Measurements from ENCODE around the gene PIGW.

The PIGW gene

DNA sequence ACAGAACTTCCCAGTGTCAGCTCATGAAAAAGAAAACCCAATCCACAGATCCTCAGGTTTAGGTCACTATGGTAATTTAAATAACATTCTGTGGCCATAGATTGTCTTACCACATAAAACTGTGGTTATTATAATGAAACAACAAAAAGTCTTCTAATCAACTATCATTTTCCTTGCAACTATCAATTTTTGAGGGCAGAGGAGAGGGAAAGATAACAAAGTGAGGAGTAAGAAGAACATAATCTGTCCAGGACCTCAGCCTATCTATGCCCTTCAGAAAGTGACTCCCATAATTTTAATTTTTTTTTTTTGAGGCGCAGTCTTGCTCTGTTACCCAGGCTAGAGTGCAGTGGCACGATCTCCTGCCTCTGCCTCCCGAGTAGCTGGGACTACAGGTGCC is 5.9 kb downstream of the PIGW start:
- H3K9me3 ChIP-seq = no peaks in the 10 kb centered on the region
- H3K36me3 ChIP-seq = no peaks in the 10 kb centered on the region
- TF ChIP-seq, protein P1, sequence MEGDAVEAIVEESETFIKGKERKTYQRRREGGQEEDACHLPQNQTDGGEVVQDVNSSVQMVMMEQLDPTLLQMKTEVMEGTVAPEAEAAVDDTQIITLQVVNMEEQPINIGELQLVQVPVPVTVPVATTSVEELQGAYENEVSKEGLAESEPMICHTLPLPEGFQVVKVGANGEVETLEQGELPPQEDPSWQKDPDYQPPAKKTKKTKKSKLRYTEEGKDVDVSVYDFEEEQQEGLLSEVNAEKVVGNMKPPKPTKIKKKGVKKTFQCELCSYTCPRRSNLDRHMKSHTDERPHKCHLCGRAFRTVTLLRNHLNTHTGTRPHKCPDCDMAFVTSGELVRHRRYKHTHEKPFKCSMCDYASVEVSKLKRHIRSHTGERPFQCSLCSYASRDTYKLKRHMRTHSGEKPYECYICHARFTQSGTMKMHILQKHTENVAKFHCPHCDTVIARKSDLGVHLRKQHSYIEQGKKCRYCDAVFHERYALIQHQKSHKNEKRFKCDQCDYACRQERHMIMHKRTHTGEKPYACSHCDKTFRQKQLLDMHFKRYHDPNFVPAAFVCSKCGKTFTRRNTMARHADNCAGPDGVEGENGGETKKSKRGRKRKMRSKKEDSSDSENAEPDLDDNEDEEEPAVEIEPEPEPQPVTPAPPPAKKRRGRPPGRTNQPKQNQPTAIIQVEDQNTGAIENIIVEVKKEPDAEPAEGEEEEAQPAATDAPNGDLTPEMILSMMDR (IDR thresholded peaks at IDR 0.05) = no peak
- H3K27me3 ChIP-seq = no peaks in the 10 kb centered on the region
- no peak overlapping the region for H3K4me3 ChIP-seq (ENCODE audit: low read depth in 1 of 2, low read length in 1 of 2)
- H3K4me1 ChIP-seq (ENCODE audit: control insufficient read depth in 1 of 2, insufficient read depth in 1 of 2, low read depth in 1 of 2, low read length in 1 of 2) = peaks cover 17 to 22% of the 10 kb centered on the region in 2 experiments
- no peak overlapping the region for H3K27ac ChIP-seq

DNA sequence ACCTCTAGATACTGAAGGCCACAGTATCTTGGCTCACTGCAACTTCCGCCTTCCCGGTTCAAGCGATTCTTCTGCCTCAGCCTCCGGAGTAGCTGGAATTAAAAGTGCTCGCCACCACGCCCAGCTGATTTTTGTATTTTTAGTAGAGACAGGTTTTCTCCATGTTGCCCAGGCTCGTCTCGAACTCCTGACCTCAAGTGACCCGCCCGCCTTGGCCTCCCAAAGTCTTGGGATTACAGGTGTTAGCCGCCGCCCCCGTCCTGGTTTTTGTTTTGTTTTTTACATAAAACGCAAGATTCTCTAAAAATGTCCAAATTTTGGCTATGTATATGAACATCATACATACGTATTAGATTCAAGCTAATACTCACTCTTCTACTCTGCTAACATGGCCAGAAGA is 8.0 kb downstream of the PIGW start:
- Histone ChIP-seq H3K27ac (peak overlapping the region; percentile 100), H3K9me3 (no peaks in the 10 kb centered on the region), H3K4me3 (ENCODE audit: low read depth in 1 of 2, low read length in 1 of 2) (no peak overlapping the region), H3K4me1 (ENCODE audit: control insufficient read depth in 1 of 2, insufficient read depth in 1 of 2, low read depth in 1 of 2, low read length in 1 of 2) (peaks cover 33 to 38% of the 10 kb centered on the region in 2 experiments), H3K27me3 (no peaks in the 10 kb centered on the region), H3K36me3 (peaks cover 3% of the 10 kb centered on the region)
- TF ChIP-seq, protein P1 (IDR thresholded peaks at IDR 0.05) = no peak

DNA sequence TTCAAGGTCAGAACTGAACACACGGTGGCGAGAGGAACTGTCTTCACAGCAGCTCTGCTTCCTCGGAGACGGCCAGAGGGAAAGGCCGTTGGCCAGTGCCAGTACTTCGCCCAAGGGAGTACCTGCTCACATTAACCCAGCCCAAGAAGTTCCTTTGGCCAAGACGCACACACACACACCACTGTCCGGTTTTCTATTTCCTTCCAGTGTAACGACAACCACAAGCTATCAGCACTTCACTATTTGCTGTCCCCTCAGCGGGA is 9.2 kb downstream of the PIGW start:
- TF ChIP-seq, protein P1 (IDR thresholded peaks at IDR 0.05) = no peak
- Histone ChIP-seq H3K36me3 (peaks cover 3% of the 10 kb centered on the region), H3K4me3 (ENCODE audit: low read depth in 1 of 2, low read length in 1 of 2) (peak overlapping the region; percentile 93 to 99), H3K4me1 (ENCODE audit: control insufficient read depth in 1 of 2, insufficient read depth in 1 of 2, low read depth in 1 of 2, low read length in 1 of 2) (peaks cover 45 to 50% of the 10 kb centered on the region in 2 experiments), H3K27me3 (no peaks in the 10 kb centered on the region), H3K27ac (peak overlapping the region; percentile 100), H3K9me3 (no peaks in the 10 kb centered on the region)

DNA sequence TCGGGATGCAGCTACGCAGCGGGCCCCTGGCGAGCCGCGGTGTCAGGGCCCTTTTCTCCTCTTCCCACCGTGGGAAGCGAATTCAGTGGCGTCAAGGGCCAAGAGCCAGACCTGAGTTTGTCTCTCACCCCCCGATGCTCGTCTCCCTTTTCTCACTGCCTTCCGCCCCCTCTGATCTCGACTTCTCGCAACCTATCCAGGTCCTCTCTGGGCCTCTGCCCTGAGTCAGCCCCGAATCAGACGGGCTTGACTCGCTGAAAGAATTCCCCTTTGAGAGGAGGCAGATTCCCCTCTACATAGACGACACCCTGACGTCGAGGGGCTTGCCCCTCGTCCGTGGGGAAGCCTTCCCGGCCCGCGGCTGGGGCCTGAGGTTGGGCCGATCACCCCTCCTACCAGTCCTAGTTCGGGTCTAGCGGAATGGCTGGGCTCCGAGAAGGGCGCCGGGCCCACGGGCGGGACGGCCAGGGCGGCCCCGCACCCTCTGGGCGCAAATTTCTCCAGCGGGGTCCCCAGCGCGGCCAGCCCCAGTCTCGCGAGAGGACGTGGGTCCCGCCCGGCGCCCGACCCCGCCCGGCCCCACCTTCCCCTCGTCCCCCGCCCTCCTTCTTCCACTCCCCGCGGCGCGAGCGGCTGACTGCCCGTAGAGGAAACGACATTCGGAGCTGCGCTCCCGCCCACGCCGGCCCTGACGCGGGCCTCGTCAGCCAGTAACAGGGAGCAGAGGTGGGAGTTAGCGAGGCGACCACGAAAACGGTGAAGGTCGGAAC is 9.7 kb downstream of the PIGW start, which contains the start of gene GGNBP2:
GGNBP2 (plus strand) TSS at position 613 of the 770 bp plus-strand sequence. CDS start 806 bp downstream, outside the sequence.
- H3K36me3 ChIP-seq = peaks cover 3% of the 10 kb centered on the region
- no peaks in the 10 kb centered on the region for H3K9me3 ChIP-seq
- peak within 1 kb of the TSS; percentile 100 for H3K27ac ChIP-seq
- TF ChIP-seq, protein P1 (IDR thresholded peaks at IDR 0.05) = no peak
- peaks cover 49 to 53% of the 10 kb centered on the region in 2 experiments for H3K4me1 ChIP-seq (ENCODE audit: control insufficient read depth in 1 of 2, insufficient read depth in 1 of 2, low read depth in 1 of 2, low read length in 1 of 2)
- H3K27me3 ChIP-seq = no peaks in the 10 kb centered on the region
- H3K4me3 ChIP-seq (ENCODE audit: low read depth in 1 of 2, low read length in 1 of 2) = peak within 1 kb of the TSS; percentile 93 to 99

DNA sequence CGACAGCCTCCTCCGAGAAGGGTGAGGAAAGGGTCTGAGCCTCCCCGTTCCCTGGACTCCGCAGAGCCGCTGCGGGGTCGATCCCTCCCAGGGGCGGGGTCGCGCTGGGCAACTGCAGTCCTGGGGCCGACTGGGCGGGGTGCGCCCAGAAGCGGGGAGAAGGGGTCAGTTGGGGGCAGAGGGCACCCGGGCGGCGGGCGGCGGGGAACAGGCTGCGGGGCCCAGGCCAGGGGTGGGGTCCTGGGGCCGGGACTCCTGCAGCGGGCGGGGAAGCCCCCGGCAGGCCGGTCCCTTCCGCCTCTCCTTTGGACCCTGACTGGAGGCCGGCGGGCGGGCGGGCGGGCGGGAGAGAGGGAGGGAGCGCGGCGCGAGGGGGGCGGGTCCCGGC is 10.3 kb downstream of the PIGW start:
- TF ChIP-seq, protein P1 (IDR thresholded peaks at IDR 0.05) = no peak
- peak overlapping the region; percentile 93 to 99 for H3K4me3 ChIP-seq (ENCODE audit: low read depth in 1 of 2, low read length in 1 of 2)
- peaks cover 51 to 56% of the 10 kb centered on the region in 2 experiments for H3K4me1 ChIP-seq (ENCODE audit: control insufficient read depth in 1 of 2, insufficient read depth in 1 of 2, low read depth in 1 of 2, low read length in 1 of 2)
- peaks cover 3% of the 10 kb centered on the region for H3K36me3 ChIP-seq
- no peaks in the 10 kb centered on the region for H3K9me3 ChIP-seq
- H3K27me3 ChIP-seq = no peaks in the 10 kb centered on the region
- peak overlapping the region; percentile 100 for H3K27ac ChIP-seq

Data from neutrophil (primary cell).